ENCODE results near the gene DNAH9.

Gene DNAH9

DNA sequence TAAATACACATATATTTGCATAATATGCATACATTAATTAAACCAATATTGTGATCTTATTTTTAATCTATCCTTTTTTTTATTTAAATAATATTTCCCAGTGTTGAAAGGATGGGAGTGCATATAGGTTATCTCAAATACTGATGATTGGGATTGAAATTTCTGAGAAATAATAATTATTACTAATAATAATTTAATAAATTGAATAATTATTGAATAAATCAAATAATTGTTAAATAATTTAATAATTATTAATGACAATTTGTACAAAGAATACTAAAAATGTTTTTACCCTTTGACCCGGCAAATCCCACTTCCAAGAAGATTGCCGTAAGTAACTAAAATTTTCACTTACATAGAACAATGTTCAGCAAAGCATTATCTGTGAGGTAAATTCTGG lies 250.1 kb downstream of the DNAH9 start:
- no peak for DNase-seq (ENCODE audit: low spot score)

DNA sequence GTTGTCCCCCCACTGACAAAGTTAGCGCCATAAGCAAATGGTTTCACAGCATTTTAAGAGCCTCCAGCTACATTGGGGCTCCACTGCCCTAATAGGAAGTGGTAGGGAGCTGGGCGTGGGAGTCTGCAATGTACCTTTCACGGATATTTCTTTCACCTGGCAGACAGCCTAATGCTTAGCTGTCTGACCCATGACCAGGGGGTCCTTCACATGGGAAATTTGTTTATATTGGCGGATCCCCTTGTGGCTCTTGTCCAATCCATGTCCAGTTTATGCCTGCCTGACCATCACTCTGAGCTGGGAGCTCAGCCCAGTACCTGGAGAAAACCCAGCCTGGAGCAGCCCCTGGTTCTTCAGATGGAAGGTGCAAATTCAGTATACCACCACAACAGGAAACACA lies 254.0 kb downstream of the DNAH9 start:
- DNase-seq (ENCODE audit: low spot score) = no peak

DNA sequence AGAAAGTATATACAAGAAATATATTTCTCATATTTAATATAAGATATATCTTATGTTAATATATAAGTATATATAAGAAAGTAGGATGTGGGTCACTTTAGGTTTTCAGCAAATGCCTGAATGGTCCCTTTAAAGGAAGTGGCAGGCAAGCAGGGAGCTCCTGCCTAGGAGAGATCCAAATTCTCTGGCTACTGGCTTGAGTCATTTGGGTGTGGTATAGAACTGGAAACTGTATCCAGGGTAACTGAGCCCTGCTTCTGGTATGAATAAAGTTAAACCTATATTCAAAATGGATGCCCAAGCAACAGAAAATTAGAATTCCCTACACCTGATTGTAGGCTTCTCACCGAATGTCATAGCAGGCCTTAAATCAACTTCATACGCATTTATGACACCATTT lies 254.6 kb downstream of the DNAH9 start:
- peak; percentile 43 for DNase-seq (ENCODE audit: low spot score)

GRCh38 chr17:11853321-11854151 lies 255.3 kb downstream of the DNAH9 start:
- DNase-seq (ENCODE audit: low spot score) = peak; percentile 69

- no peak for DNase-seq (ENCODE audit: low spot score)
Measured at GRCh38 chr17:11855306-11855705, 257.0 kb downstream of the DNAH9 start.

GRCh38 chr17:11857006-11857405 lies 258.7 kb downstream of the DNAH9 start:
- DNase-seq (ENCODE audit: low spot score) = no peak

DNA sequence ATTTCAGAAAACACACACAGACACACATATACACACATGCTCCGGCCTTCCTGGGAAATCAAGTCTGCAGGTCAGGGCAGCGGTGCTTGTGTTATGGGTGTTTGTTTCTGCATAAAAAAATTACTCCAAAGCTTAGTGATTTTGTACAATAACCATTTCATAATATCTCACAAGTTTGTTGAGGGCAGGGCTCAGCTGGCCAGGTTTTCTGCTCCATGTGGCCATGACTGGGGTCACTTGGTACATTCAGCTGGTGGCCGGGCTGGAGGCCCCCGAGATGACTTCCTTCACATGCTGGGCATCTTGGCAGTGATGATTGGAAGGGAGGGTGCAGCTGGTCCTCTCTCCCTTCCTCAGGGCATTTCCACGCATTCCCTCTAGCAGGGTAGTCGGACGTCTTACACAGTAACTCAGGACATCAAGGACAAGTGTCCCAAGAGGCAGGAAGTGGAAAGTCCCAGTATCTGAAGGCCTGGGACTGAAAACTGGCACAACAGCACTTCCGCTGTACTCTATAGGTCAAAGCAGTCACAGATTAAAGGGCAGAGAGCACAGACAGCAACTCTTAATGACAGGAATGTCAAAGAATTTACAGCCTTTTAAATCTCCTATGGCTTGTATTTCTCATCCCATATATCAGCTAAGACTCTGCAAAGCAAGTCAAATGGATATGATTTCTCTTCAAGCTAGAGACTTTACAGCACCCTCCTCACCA lies 271.6 kb downstream of the DNAH9 start:
- DNase-seq (ENCODE audit: low spot score) = no peak

DNA sequence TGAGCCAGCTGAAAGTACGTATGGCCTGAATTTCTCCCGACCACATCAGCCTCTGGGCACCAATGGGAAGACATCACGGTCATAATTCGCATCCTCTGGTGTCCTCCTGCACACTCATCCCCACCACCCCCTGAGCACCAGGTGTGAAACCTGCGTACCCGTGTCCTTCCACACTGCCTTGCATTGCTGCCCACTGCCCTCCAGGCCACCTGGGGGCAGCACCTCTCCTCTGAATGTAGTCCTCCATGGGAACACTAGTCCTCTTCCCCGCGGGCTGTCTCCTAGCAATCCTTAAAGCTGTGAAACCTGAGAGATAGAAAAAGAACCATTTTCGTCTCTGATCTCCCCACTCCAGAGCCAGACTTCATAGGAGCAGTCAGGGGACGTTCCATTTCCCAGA lies 273.5 kb downstream of the DNAH9 start:
- no peak for DNase-seq (ENCODE audit: low spot score)

- DNase-seq (ENCODE audit: low spot score) = no peak
Measured at GRCh38 chr17:11874756-11875155, 276.5 kb downstream of the DNAH9 start.

DNA sequence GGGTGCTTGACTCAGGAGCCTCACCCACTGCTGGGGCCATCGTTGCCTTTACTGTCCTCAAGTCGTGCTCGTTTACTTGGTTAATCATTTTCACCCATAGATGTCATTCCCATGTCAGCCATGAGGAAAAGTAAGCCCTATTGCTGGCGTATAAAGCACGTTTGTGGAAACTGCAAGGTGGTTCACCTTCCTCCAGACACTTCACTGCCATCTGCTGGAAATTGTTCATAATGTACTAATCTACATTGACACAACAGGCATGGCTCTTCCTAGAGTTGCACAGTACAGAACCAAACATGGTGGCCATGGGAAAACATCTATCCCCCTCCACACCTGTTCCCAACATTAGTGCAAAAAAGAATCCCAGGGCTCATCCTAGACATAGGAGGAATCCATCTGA lies 282.4 kb downstream of the DNAH9 start:
- DNase-seq (ENCODE audit: low spot score) = peak; percentile 79

- no peak for DNase-seq (ENCODE audit: low spot score)
Measured at GRCh38 chr17:11882716-11883115, 284.4 kb downstream of the DNAH9 start.

DNA sequence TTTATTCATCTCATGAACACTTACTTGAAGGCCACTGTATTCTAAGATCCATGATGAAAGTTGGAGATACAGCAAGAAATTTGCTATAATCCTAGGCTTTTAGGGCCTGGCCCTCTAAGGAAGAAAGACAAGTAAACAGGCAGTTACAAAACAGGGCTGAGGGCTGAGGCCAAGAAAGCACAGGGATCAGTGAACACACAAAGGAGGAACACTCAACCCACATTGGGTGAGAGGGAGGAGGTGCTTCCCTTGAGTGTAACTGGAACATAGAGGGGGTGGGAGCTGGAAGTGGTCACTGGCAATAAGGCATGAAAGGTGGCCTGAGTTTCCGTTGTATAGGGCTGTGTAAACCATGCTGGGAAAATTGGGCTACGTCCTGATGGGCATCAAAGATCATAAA lies 286.8 kb downstream of the DNAH9 start:
- DNase-seq (ENCODE audit: low spot score) = no peak

GRCh38 chr17:11889266-11889665 lies 291.0 kb downstream of the DNAH9 start:
- no peak for DNase-seq (ENCODE audit: low spot score)

GRCh38 chr17:11893862-11894261 lies 295.6 kb downstream of the DNAH9 start:
- no peak for DNase-seq (ENCODE audit: low spot score)

- DNase-seq (ENCODE audit: low spot score) = no peak
Measured at GRCh38 chr17:11896199-11896598, 297.9 kb downstream of the DNAH9 start.

DNA sequence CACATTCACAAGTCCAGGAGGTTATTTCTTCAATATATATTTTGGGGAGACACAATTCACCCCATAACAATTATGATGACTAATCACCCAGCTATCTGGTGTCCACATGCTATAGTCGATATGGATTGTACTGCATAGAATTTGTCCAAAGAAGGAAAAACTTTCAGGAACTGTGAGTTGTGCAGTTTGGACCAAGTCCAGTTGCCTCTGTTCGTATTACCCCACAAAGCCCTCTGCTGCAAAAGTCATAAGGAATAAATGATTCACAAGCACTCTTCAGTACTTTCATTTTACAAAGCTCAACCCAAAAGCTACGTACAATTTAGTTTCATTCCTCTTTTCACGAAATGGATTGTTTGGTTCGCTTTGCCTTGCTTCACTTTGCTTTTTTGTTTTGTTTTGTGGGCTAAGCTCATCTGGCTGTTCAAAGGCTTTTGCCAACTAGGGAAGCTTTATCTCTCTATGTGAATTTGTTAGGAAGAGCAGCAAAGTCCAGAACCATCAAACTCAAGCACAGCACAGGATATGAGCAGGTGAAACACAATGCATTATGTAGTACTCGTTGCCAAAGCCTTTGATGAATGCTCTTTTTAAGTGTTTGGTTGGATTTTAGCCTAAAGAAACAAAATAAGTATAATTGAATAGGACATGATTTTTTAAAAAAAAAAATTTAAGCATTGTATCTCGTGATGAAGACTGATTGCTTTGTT lies 300.4 kb downstream of the DNAH9 start:
- DNase-seq (ENCODE audit: low spot score) = no peak

DNA sequence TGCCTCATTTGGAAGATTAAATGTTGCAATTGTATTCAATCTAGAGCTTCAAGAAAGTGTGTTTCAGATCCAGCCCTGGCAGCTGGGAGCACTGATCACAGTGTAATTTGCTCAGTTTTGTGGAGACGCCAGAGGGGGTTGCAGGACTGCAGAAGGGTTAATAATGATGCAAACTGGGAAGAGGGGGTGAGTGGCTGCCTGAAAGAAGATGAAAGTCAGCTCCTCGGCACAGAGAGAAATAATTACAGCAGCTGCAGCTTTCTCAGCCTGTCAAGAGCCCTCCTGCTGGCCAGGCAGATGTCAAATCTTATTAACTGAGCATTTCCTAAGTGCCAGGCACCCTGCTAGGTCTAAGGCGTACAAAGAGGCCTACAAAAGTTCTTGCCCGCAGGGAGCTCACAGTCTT lies 301.3 kb downstream of the DNAH9 start:
- DNase-seq (ENCODE audit: low spot score) = no peak

- no peak for DNase-seq (ENCODE audit: low spot score)
Measured at GRCh38 chr17:11900041-11900476, 301.8 kb downstream of the DNAH9 start.

DNA sequence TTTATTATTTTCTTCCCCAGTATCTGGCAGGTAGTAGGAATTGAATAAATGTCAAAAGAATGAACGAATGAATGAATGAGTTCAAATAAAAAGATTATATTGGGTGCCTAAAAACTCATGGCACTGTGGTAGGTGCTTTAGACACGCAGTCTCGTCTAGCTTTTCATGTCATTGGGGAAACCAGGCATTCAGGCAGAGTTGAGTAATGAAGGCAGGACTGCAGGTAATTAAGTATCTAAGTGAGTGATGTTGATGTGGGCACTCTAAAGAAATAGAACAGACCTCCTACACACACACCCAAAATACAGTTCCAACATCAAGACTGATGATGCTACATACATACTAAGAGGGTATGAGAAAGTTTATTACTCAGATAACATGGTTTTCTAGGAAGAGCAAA lies 302.4 kb downstream of the DNAH9 start:
- DNase-seq (ENCODE audit: low spot score) = no peak

GRCh38 chr17:11901931-11902330 lies 303.7 kb downstream of the DNAH9 start:
- no peak for DNase-seq (ENCODE audit: low spot score)

DNA sequence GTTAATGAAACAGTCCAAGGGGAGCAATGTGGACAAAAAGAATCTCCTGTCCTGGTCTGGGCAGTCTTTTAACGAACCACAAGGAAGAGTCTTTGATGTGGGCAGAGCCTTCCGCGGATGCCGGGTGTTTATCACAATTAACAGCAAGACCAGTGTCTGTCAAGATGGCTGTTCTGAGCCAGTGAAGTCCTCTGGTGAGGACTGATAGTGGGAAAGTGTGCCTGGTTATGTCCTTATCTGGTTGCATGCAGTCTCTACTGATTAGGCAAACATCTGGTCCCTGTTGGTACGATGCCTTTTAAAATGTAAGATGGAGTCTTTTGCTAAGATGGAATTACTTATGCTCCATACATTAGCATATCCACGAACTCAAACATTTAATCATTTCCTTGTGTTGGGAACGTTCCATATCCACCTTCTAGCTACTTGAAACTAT lies 310.5 kb downstream of the DNAH9 start:
- peak; percentile 79 for DNase-seq (ENCODE audit: low spot score)

DNA sequence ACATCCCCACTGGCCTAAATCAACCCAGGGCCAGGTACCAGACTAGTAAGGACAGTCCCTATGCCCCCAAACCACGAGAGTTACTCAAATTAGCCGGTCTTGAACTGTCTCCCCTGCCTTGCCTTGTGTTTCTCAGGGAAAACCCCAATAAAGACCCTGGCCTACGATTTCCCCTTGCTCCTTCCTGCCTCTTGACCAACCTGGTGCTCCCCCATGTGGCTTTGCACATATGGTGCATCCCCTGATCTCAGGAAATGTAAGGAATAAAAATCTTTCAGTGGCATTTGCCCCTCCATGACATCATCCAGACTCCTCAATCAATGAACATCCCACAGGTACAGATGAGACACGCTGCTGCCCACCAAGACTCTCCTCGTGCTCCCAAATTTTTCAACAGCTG lies 311.1 kb downstream of the DNAH9 start:
- DNase-seq (ENCODE audit: low spot score) = peak; percentile 25

- no peak for DNase-seq (ENCODE audit: low spot score)
Measured at GRCh38 chr17:11916091-11916490, 317.8 kb downstream of the DNAH9 start.

All from SW480 (cell line).